DMS153 (cell line): ENCODE results near the gene STEAP1.
"Not testable (repeated sequence)": the region's sequence is repeated elsewhere in the genome, so short reads cannot be mapped to it uniquely, and the experiment has no call there.

Experiments used
- DNase-seq: peaks from one replicate; lab custom pipeline; 2025; lab: John Stamatoyannopoulos, UW

Gene STEAP1

GRCh38 chr7:90173127-90173844 lies 19.0 kb downstream of the STEAP1 start:
- no peak for DNase-seq

- DNase-seq: no peak
Observed at GRCh38 chr7:90175667-90176066, 21.4 kb downstream of the STEAP1 start.

GRCh38 chr7:90176195-90176594 lies 21.9 kb downstream of the STEAP1 start:
- no peak for DNase-seq

- no peak for DNase-seq
Observed at GRCh38 chr7:90178166-90178565, 23.9 kb downstream of the STEAP1 start.

- no peak for DNase-seq
Observed at GRCh38 chr7:90178679-90179278, 24.5 kb downstream of the STEAP1 start.

GRCh38 chr7:90180011-90180585 lies 25.8 kb downstream of the STEAP1 start:
- no peak for DNase-seq

GRCh38 chr7:90180649-90181048 lies 26.4 kb downstream of the STEAP1 start:
- DNase-seq: no peak

- no peak for DNase-seq
Observed at GRCh38 chr7:90181485-90181884, 27.2 kb downstream of the STEAP1 start.

- not testable (repeated sequence) for DNase-seq
Observed at GRCh38 chr7:90186290-90186689, 32.0 kb downstream of the STEAP1 start.

- no peak for DNase-seq
Observed at GRCh38 chr7:90187507-90188050, 33.3 kb downstream of the STEAP1 start.

- no peak for DNase-seq
Observed at GRCh38 chr7:90188281-90188680, 34.0 kb downstream of the STEAP1 start.

GRCh38 chr7:90190995-90191394 lies 36.7 kb downstream of the STEAP1 start:
- DNase-seq: no peak

- no peak for DNase-seq
Observed at GRCh38 chr7:90191648-90192047, 37.4 kb downstream of the STEAP1 start.

GRCh38 chr7:90192876-90193750 lies 38.8 kb downstream of the STEAP1 start:
- no peak for DNase-seq

GRCh38 chr7:90194911-90195809 lies 40.9 kb downstream of the STEAP1 start:
- DNase-seq: no peak

GRCh38 chr7:90201500-90202195 lies 47.4 kb downstream of the STEAP1 start:
- DNase-seq: no peak

- no peak for DNase-seq
Observed at GRCh38 chr7:90207956-90208355, 53.7 kb downstream of the STEAP1 start.

- no peak for DNase-seq
Observed at GRCh38 chr7:90209776-90210175, 55.5 kb downstream of the STEAP1 start.

GRCh38 chr7:90210475-90210874 lies 56.2 kb downstream of the STEAP1 start:
- no peak for DNase-seq

GRCh38 chr7:90210981-90211380 lies 56.7 kb downstream of the STEAP1 start:
- no peak for DNase-seq
